NT2/D1 (cell line): ENCODE results near the gene NKPD1.

Experiments
- DNase-seq: peaks from one replicate; pipeline ENCODE4 v3.0.0-alpha.2; 2011; ENCODE audit warnings: low read depth, low spot score
- H3K27me3 ChIP-seq: 2 replicates; pipeline ENCODE4 v1.6.0; 2011; ENCODE audit warnings: mild to moderate bottlenecking; ENCODE audit not compliant: insufficient read length, insufficient read depth
- H3K36me3 ChIP-seq: 2 replicates; pipeline ENCODE4 v1.6.1; 2011; ENCODE audit warnings: mild to moderate bottlenecking, low read length, mixed read lengths; ENCODE audit not compliant: insufficient read depth, insufficient read length
- H3K4me1 ChIP-seq: 2 replicates; pipeline ENCODE4 v1.5.1; 2011; ENCODE audit not compliant: insufficient read depth, insufficient read length
- H3K4me3 ChIP-seq: 2 replicates; pipeline ENCODE4 v1.5.1; 2011; ENCODE audit warnings: low read depth; ENCODE audit not compliant: insufficient read length
- H3K9ac ChIP-seq: 2 replicates; pipeline ENCODE4 v1.6.0; 2011; ENCODE audit warnings: low read depth; ENCODE audit not compliant: insufficient read length
- H3K9me3 ChIP-seq: 2 replicates; pipeline ENCODE4 v1.5.1; 2011; ENCODE audit warnings: mild to moderate bottlenecking, low read length; ENCODE audit not compliant: insufficient read depth
- SUZ12 ChIP-seq: IDR thresholded peaks from 2 replicates; pipeline ENCODE4 v1.6.1; 2011; ENCODE audit not compliant: insufficient read length, insufficient read depth; ENCODE audit errors: extremely low read depth
- YY1 ChIP-seq: IDR thresholded peaks from 2 replicates; pipeline ENCODE4 v1.6.1; 2011; ENCODE audit not compliant: insufficient read length, insufficient read depth
- ZNF274 ChIP-seq: IDR thresholded peaks from 2 replicates; pipeline ENCODE4 v1.6.1; 2011; ENCODE audit warnings: mild to moderate bottlenecking, low read depth, low read length

NKPD1 gene

DNA sequence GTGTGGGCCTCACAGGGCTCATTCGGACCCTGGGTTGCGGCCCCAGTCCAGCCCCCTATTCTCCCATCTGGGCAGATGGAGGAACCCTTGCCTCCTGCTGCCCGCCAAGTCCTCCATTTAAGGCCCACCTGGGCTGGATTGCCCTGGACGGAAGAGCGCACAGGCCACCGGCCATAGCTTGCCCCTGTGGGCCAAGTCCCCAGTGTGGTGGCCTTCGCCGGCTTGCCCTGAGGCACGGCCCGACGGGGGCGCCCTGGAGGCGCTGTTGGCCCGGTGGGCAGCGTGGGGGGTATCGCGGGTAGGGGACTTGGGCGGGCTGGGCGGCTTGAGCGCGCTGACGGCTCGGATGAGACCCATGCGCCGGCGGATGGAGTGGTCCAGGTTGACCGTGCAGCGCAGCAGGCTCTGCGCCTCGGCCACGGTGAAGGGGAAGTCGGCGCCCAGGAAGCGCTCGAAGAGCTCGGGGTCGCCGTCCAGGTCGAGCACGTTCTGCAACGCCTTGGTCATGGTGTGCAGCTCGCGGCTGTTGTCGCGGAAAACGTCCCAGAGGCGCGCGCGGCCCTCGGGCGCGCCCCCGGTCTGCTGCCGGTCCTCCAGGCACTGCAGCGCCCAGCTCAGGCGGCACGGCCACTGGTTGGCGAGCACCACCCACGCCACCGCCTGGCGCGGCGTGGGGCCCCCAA lies 8.8 kb downstream of the NKPD1 start:
- Histone ChIP-seq H3K4me3 (no peak overlapping the region), H3K36me3 (peaks cover 28% of the 10 kb centered on the region), H3K27me3 (peaks cover 22% of the 10 kb centered on the region), H3K9ac (no peak overlapping the region), H3K4me1 (peaks cover 40% of the 10 kb centered on the region), H3K9me3 (no peaks in the 10 kb centered on the region)
- no peak for DNase-seq
- TF ChIP-seq YY1 (no peak), SUZ12 (no peak), ZNF274 (no peak)

DNA sequence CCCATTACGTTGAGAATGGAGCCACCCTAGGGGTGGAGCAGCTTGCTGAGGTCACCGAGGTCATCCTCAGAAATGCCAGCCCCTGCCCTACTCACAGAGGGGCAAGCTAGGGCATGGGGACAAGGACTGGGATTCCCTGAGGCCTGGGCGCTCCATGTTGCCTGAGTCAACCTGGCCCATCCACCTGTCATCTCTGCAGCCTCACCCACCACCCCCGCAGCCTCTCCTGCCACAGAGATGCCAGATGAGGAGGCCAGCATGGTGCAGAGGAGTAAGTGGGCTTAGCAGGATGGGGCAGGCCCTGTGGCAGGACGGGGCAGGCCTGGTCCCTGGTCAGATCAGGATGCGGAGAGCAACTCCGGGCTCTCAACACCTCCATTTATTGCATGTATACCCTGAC lies 9.5 kb downstream of the NKPD1 start:
- peaks cover 36% of the 10 kb centered on the region for H3K4me1 ChIP-seq
- H3K9me3 ChIP-seq: no peaks in the 10 kb centered on the region
- DNase-seq: no peak
- H3K36me3 ChIP-seq: peaks cover 28% of the 10 kb centered on the region
- TF ChIP-seq ZNF274 (no peak), SUZ12 (no peak), YY1 (no peak)
- H3K9ac ChIP-seq: no peak overlapping the region
- no peak overlapping the region for H3K4me3 ChIP-seq
- H3K27me3 ChIP-seq: peaks cover 22% of the 10 kb centered on the region

DNA sequence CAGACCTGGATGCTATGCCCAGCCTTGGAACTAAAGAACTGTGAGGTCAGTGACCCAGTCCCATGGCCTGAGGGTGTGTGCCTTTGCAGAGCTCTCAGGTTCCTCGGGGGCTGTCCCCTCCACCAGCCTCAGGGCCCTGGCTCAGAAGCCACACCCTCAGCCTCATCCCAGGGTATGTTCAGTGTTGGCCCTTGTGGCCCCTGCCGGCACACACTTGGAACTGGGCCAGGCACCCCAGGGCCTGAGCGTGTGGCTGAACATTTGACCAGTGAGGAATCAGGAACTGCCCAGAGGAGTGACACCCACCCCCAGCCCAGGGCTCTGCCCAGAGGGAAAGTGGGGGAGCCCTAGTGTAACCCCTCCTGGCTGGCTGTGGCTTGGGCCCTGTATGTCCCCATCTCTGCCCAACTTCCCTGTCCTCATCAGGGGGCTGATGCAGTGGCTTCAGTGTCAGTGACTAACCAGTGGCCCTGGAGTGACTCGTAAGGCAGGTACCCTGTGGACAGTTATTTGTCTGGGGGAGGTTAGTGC lies 10.0 kb downstream of the NKPD1 start:
- DNase-seq: no peak
- Histone ChIP-seq H3K4me3 (no peak overlapping the region), H3K27me3 (peaks cover 22% of the 10 kb centered on the region), H3K9ac (no peak overlapping the region), H3K4me1 (peaks cover 35% of the 10 kb centered on the region), H3K9me3 (no peaks in the 10 kb centered on the region), H3K36me3 (peaks cover 34% of the 10 kb centered on the region)
- no peak for TF ChIP-seq ZNF274
- TF ChIP-seq SUZ12: no peak
- TF ChIP-seq YY1: no peak

GRCh38 chr19:45150180-45150579 lies 10.6 kb downstream of the NKPD1 start:
- Histone ChIP-seq H3K36me3 (peaks cover 38% of the 10 kb centered on the region), H3K27me3 (peaks cover 22% of the 10 kb centered on the region)
- TF ChIP-seq YY1: no peak
- no peak for TF ChIP-seq SUZ12
- TF ChIP-seq ZNF274: no peak

GRCh38 chr19:45149129-45149528 lies 11.7 kb downstream of the NKPD1 start:
- Histone ChIP-seq H3K4me1 (peaks cover 31% of the 10 kb centered on the region), H3K4me3 (no peak overlapping the region), H3K9ac (no peak overlapping the region), H3K9me3 (no peaks in the 10 kb centered on the region), H3K36me3 (peaks cover 48% of the 10 kb centered on the region), H3K27me3 (peaks cover 22% of the 10 kb centered on the region)
- no peak for DNase-seq
- no peak for TF ChIP-seq ZNF274

More at GRCh38 chr19:45150180-45150579, 10.6 kb downstream of the NKPD1 start:
- peaks cover 35% of the 10 kb centered on the region for H3K4me1 ChIP-seq
- H3K9me3 ChIP-seq: no peaks in the 10 kb centered on the region
- no peak overlapping the region for H3K9ac ChIP-seq
- no peak overlapping the region for H3K4me3 ChIP-seq
- no peak for DNase-seq

DNA sequence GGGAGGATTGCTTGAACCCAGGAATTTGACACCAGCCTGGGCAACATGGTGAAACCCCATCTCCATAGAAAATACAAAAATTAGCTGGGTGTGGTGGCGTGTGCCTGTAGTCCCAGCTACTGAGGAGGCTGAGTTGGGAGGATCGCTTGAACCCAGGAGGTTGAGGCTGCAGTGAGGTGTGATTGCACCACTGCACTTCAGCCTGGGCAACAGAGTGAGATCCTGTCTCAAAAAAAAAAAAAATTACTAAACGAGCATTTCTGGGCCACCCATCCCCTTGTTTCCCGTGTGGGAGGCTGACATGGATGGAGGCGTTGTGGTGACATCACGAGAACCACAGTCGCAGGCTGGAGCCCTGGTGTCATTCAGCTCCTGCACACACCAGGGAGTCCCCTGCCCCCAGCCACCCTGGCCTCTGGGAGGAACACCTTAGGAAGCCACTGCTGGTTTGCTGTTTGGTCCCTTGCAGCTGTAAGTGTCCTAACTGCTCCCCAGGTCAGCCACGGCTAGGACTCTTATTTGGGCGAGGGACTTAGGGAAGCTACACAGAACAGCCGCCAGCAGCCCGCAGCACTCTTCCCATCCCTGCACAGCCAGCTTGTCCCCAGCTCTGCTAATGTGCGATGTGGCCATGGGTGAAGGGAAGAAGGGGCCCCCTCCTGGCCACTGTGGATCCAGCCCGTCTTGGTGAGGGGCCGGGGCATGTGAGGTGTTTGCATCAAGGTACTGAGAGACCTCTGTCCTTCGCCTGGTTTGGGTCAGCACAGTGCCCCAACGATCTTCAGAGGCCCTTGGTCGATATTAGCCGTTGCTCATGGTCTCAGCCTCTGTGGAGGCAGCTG lies 12.7 kb downstream of the NKPD1 start:
- H3K9me3 ChIP-seq: no peaks in the 10 kb centered on the region
- peaks cover 12% of the 10 kb centered on the region for H3K27me3 ChIP-seq
- H3K36me3 ChIP-seq: peaks cover 51% of the 10 kb centered on the region
- H3K4me3 ChIP-seq: no peak overlapping the region
- no peak for DNase-seq
- peaks cover 26% of the 10 kb centered on the region for H3K4me1 ChIP-seq
- no peak overlapping the region for H3K9ac ChIP-seq
- TF ChIP-seq YY1 (no peak), SUZ12 (no peak), ZNF274 (no peak)

GRCh38 chr19:45146741-45147205 lies 14.0 kb downstream of the NKPD1 start:
- DNase-seq: no peak
- no peaks in the 10 kb centered on the region for H3K9me3 ChIP-seq
- H3K36me3 ChIP-seq: peaks cover 55% of the 10 kb centered on the region
- H3K4me1 ChIP-seq: peaks cover 27% of the 10 kb centered on the region
- H3K27me3 ChIP-seq: no peaks in the 10 kb centered on the region
- no peak overlapping the region for H3K9ac ChIP-seq
- TF ChIP-seq YY1: no peak
- no peak for TF ChIP-seq SUZ12
- no peak for TF ChIP-seq ZNF274
- H3K4me3 ChIP-seq: no peak overlapping the region
